AG20443 (cell line): ENCODE data around the gene RCOR3.
"Not testable (repeated sequence)": the region's sequence is repeated elsewhere in the genome, so short reads cannot be mapped to it uniquely, and the experiment has no call there.

ENCODE experiments used
- DNase-seq: peaks from one replicate; pipeline ENCODE4 v3.0.0; 2012; ENCODE audit warnings: low spot score, mixed read lengths

RCOR3 gene

GRCh38 chr1:211340622-211341507 lies 81.7 kb downstream of the RCOR3 start:
- DNase-seq: no peak

- DNase-seq: no peak
These were observed 82.8 kb downstream of the RCOR3 start for GRCh38 chr1:211341999-211342398.

- DNase-seq: no peak
These were observed 84.4 kb downstream of the RCOR3 start for GRCh38 chr1:211343607-211344006.

GRCh38 chr1:211344152-211344618 lies 85.0 kb downstream of the RCOR3 start:
- no peak for DNase-seq

- no peak for DNase-seq
These were observed 86.6 kb downstream of the RCOR3 start for GRCh38 chr1:211345719-211346118.

GRCh38 chr1:211347077-211347844 lies 88.1 kb downstream of the RCOR3 start:
- DNase-seq: no peak

GRCh38 chr1:211348547-211348946 lies 89.4 kb downstream of the RCOR3 start:
- DNase-seq: no peak

GRCh38 chr1:211349741-211350140 lies 90.6 kb downstream of the RCOR3 start:
- no peak for DNase-seq

GRCh38 chr1:211352055-211352454 lies 92.9 kb downstream of the RCOR3 start:
- DNase-seq: not testable (repeated sequence)

GRCh38 chr1:211352465-211352864 lies 93.3 kb downstream of the RCOR3 start:
- no peak for DNase-seq

GRCh38 chr1:211352985-211353515 lies 93.9 kb downstream of the RCOR3 start:
- DNase-seq: no peak

- no peak for DNase-seq
These were observed 94.5 kb downstream of the RCOR3 start for GRCh38 chr1:211353562-211354212.

- DNase-seq: no peak
These were observed 96.7 kb downstream of the RCOR3 start for GRCh38 chr1:211355873-211356272.

- DNase-seq: peak; percentile 76
These were observed 97.7 kb downstream of the RCOR3 start for GRCh38 chr1:211356723-211357407.

- DNase-seq: no peak
These were observed 99.5 kb downstream of the RCOR3 start for GRCh38 chr1:211358685-211359084.

- no peak for DNase-seq
These were observed 100.7 kb downstream of the RCOR3 start for GRCh38 chr1:211359876-211360275.

GRCh38 chr1:211361202-211361601 lies 102.0 kb downstream of the RCOR3 start:
- DNase-seq: no peak
